Panc1 (cell line): ENCODE measurements around the gene SIK3.

Source experiments
- CTCF ChIP-seq: fragments of 450-650 bp; IDR thresholded peaks from 2 replicates; pipeline ENCODE4 v1.5.1; 2017; ENCODE audit warnings: mild to moderate bottlenecking
- POLR2AphosphoS5 ChIP-seq: IDR thresholded peaks from 2 replicates; pipeline ENCODE4 v1.6.1; 2012; ENCODE audit warnings: mild to moderate bottlenecking, low read depth, low read length, moderate library complexity

- TF ChIP-seq CTCF, result no peak
- TF ChIP-seq POLR2AphosphoS5, result no peak
Observed at GRCh38 chr11:116969694-116970093, 128.5 kb downstream of the SIK3 start.
